DOHH2 (cell line): ENCODE measurements around the gene DNAH11.

Source experiments
- H3F3A ChIP-seq: fragments of 200-600 bp; sonication (generic), shearing (Covaris generic); 2 replicates; pipeline ENCODE4 v1.6.0; 2016; ENCODE audit warnings: antibody characterized with exemption, mild to moderate bottlenecking; ENCODE audit not compliant: control insufficient read depth, insufficient read depth
- H3K27ac ChIP-seq: fragments of 200-600 bp; sonication (generic); 2 replicates; pipeline ENCODE4 v1.5.1; 2014; ENCODE audit warnings: low read depth, mild to moderate bottlenecking, low read length, moderate library complexity
- H3K27me3 ChIP-seq: fragments of 200-600 bp; sonication (generic); 2 replicates; pipeline ENCODE4 v1.6.1; 2014; ENCODE audit warnings: mild to moderate bottlenecking, low read length, mixed read lengths; ENCODE audit not compliant: control insufficient read depth
- H3K36me3 ChIP-seq: fragments of 200-600 bp; sonication (generic); 2 replicates; pipeline ENCODE4 v1.6.1; 2014; ENCODE audit warnings: mild to moderate bottlenecking, low read length, moderate library complexity, mixed read lengths; ENCODE audit not compliant: control insufficient read depth
- H3K4me1 ChIP-seq: fragments of 200-600 bp; sonication (generic); 2 replicates; pipeline ENCODE4 v1.6.1; 2014; ENCODE audit warnings: mild to moderate bottlenecking, low read length, mixed read lengths; ENCODE audit not compliant: control insufficient read depth
- H3K4me2 ChIP-seq: fragments of 200-600 bp; sonication (generic); 2 replicates; pipeline ENCODE4 v1.6.0; 2014; ENCODE audit warnings: mild to moderate bottlenecking, low read length, moderate library complexity
- H3K4me3 ChIP-seq: fragments of 200-600 bp; sonication (generic); 2 replicates; pipeline ENCODE4 v1.5.1; 2014; ENCODE audit warnings: mild to moderate bottlenecking, low read length, mixed read lengths
- H3K79me2 ChIP-seq: fragments of 200-600 bp; sonication (generic); 2 replicates; pipeline ENCODE4 v1.6.1; 2014; ENCODE audit warnings: mild to moderate bottlenecking, low read length, mixed read lengths; ENCODE audit not compliant: control insufficient read depth
- H3K9me2 ChIP-seq: fragments of 200-600 bp; sonication (generic); replicated peaks from 2 replicates; pipeline ENCODE4 v1.6.1; 2014; ENCODE audit warnings: mild to moderate bottlenecking, low read length, mixed read lengths; ENCODE audit not compliant: control insufficient read depth
- H3K9me3 ChIP-seq: fragments of 200-600 bp; sonication (generic); 2 replicates; pipeline ENCODE4 v1.6.1; 2014; ENCODE audit warnings: antibody characterized with exemption, low read length, mixed read lengths; ENCODE audit not compliant: control insufficient read depth, insufficient read depth
- H4K20me1 ChIP-seq: fragments of 200-600 bp; sonication (generic); 2 replicates; pipeline ENCODE4 v1.6.0; 2014; ENCODE audit warnings: low read depth, mild to moderate bottlenecking, antibody characterized with exemption, low read length, moderate library complexity; ENCODE audit not compliant: control insufficient read depth, insufficient read depth
- CTCF ChIP-seq: fragments of 200-600 bp; sonication (generic); IDR thresholded peaks from one replicate; pipeline ENCODE4 v1.5.1; 2014; ENCODE audit warnings: antibody characterized with exemption, mild to moderate bottlenecking, low read depth, low read length; ENCODE audit not compliant: poor library complexity, severe bottlenecking
- EZH2phosphoT487 ChIP-seq: fragments of 200-600 bp; sonication (generic); IDR thresholded peaks from 2 replicates; pipeline ENCODE4 v1.6.1; 2017; ENCODE audit warnings: borderline replicate concordance, mild to moderate bottlenecking, antibody characterized with exemption, low read length, moderate library complexity, mixed read lengths

DNAH11 gene

GRCh38 chr7:21611129-21611528 lies 68.3 kb downstream of the DNAH11 start:
- no peaks in the 10 kb centered on the region for H3F3A ChIP-seq
- H4K20me1 ChIP-seq: no peaks in the 10 kb centered on the region
- no peak overlapping the region for H3K4me2 ChIP-seq
- H3K9me2 ChIP-seq: no peaks in the 10 kb centered on the region
- H3K36me3 ChIP-seq: no peaks in the 10 kb centered on the region
- TF ChIP-seq CTCF (no peak), EZH2phosphoT487 (no peak)
- H3K27ac ChIP-seq: no peak overlapping the region
- no peaks in the 10 kb centered on the region for H3K4me1 ChIP-seq
- H3K79me2 ChIP-seq: no peaks in the 10 kb centered on the region
- no peaks in the 10 kb centered on the region for H3K9me3 ChIP-seq
- H3K27me3 ChIP-seq: no peaks in the 10 kb centered on the region
- H3K4me3 ChIP-seq: no peak overlapping the region

- no peaks in the 10 kb centered on the region for H3K4me1 ChIP-seq
- TF ChIP-seq EZH2phosphoT487: no peak
- H3K9me3 ChIP-seq: no peaks in the 10 kb centered on the region
- H3K36me3 ChIP-seq: no peaks in the 10 kb centered on the region
- no peaks in the 10 kb centered on the region for H3F3A ChIP-seq
- peaks cover 5% of the 10 kb centered on the region; the same call in 1 of the 2 replicates for H3K27me3 ChIP-seq
- no peak overlapping the region for H3K4me3 ChIP-seq
- H3K9me2 ChIP-seq: no peaks in the 10 kb centered on the region
- H3K79me2 ChIP-seq: no peaks in the 10 kb centered on the region
- no peak overlapping the region for H3K27ac ChIP-seq
- no peak overlapping the region for H3K4me2 ChIP-seq
- no peaks in the 10 kb centered on the region for H4K20me1 ChIP-seq
Observed at GRCh38 chr7:21616091-21616490, 73.3 kb downstream of the DNAH11 start.

GRCh38 chr7:21616796-21617436 lies 74.1 kb downstream of the DNAH11 start:
- Histone ChIP-seq H3K9me2 (no peaks in the 10 kb centered on the region), H4K20me1 (no peaks in the 10 kb centered on the region), H3K36me3 (no peaks in the 10 kb centered on the region), H3K9me3 (no peaks in the 10 kb centered on the region), H3K4me2 (no peak overlapping the region), H3K27ac (no peak overlapping the region), H3K4me1 (no peaks in the 10 kb centered on the region), H3K79me2 (no peaks in the 10 kb centered on the region), H3F3A (no peaks in the 10 kb centered on the region), H3K27me3 (peaks cover 5% of the 10 kb centered on the region; the same call in 1 of the 2 replicates), H3K4me3 (no peak overlapping the region)
- TF ChIP-seq CTCF (no peak), EZH2phosphoT487 (no peak)

GRCh38 chr7:21617513-21617912 lies 74.7 kb downstream of the DNAH11 start:
- Histone ChIP-seq H3K4me2 (no peak overlapping the region), H3K4me3 (no peak overlapping the region), H3K9me3 (no peaks in the 10 kb centered on the region), H3F3A (no peaks in the 10 kb centered on the region), H3K9me2 (no peaks in the 10 kb centered on the region), H3K27ac (no peak overlapping the region), H4K20me1 (no peaks in the 10 kb centered on the region), H3K4me1 (no peaks in the 10 kb centered on the region), H3K36me3 (no peaks in the 10 kb centered on the region), H3K27me3 (peaks cover 5% of the 10 kb centered on the region; the same call in 1 of the 2 replicates), H3K79me2 (no peaks in the 10 kb centered on the region)
- TF ChIP-seq EZH2phosphoT487 (no peak), CTCF (no peak)
